HG03139 (cell line): Measurements from ENCODE around the gene CD9.
"Not testable (repeated sequence)": the region's sequence is repeated elsewhere in the genome, so short reads cannot be mapped to it uniquely, and the experiment has no call there.

Experiments used
- ATAC-seq: cut with Tn5 transposase; IDR thresholded peaks from one replicate; pipeline ENCODE4 v1.9.1; 2021; ENCODE audit not compliant: unreplicated experiment

Gene CD9

GRCh38 chr12:6178981-6179761 lies 21.0 kb upstream of the CD9 start:
- ATAC-seq = no peak

- ATAC-seq = no peak
Observed at GRCh38 chr12:6180268-6181051, 19.7 kb upstream of the CD9 start.

- no peak for ATAC-seq
Observed at GRCh38 chr12:6181166-6181565, 19.0 kb upstream of the CD9 start.

- no peak for ATAC-seq
Observed at GRCh38 chr12:6181583-6182278, 18.5 kb upstream of the CD9 start.

GRCh38 chr12:6182279-6182898 lies 17.8 kb upstream of the CD9 start:
- no peak for ATAC-seq

GRCh38 chr12:6183689-6184428 lies 16.3 kb upstream of the CD9 start:
- ATAC-seq = no peak

GRCh38 chr12:6185961-6186827 lies 14.0 kb upstream of the CD9 start:
- no peak for ATAC-seq

- ATAC-seq = no peak
Observed at GRCh38 chr12:6187948-6188793, 12.0 kb upstream of the CD9 start.

- ATAC-seq = no peak
Observed at GRCh38 chr12:6189028-6189427, 11.2 kb upstream of the CD9 start.

- not testable (repeated sequence) for ATAC-seq
Observed at GRCh38 chr12:6189952-6190598, 10.1 kb upstream of the CD9 start.

- not testable (repeated sequence) for ATAC-seq
Observed at GRCh38 chr12:6190767-6191530, 9.3 kb upstream of the CD9 start.

- ATAC-seq = no peak
Observed at GRCh38 chr12:6192604-6193380, 7.4 kb upstream of the CD9 start.

GRCh38 chr12:6193853-6194815 lies 6.1 kb upstream of the CD9 start:
- ATAC-seq = no peak

- ATAC-seq = no peak
Observed at GRCh38 chr12:6195665-6196535, 4.3 kb upstream of the CD9 start.

GRCh38 chr12:6198051-6198450 lies 2.1 kb upstream of the CD9 start:
- ATAC-seq = no peak
